SK-N-SH (cell line): ENCODE measurements around the gene DNAH1. TPM values are rescaled to one million over a fixed set of nuclear protein-coding genes. Genes with fewer than 3 reads are reported as not detected.
A peak's percentile ranks its signal among the peaks of the same experiment; 100 is the strongest.

Source experiments
- CTCF ChIA-PET: fragments of 300-600, 350-600 bp; formaldehyde crosslinking; extraction: SDS; loops from one replicate; lab custom pipeline; 2021; lab: Yijun Ruan, JAX
- POLR2A ChIA-PET: fragments of 350-600 bp; sonication (Branson Sonifier 250); formaldehyde crosslinking; extraction: SDS; loops from one replicate; lab custom pipeline; 2020; ENCODE audit warnings: antibody characterized with exemption, inconsistent platforms; lab: Yijun Ruan, JAX
- DNase-seq: peaks from one replicate; pipeline ENCODE4 v3.0.0; 2012
- H2AFZ ChIP-seq: fragments of 200-600 bp; sonication (generic); 2 replicates; pipeline ENCODE4 v1.8.1; 2016; ENCODE audit warnings: antibody characterized with exemption, mild to moderate bottlenecking, low read depth
- H3F3A ChIP-seq: fragments of 200-600 bp; sonication (generic); replicated peaks from 2 replicates; pipeline ENCODE3; 2016; ENCODE audit warnings: antibody characterized with exemption, mild to moderate bottlenecking; ENCODE audit not compliant: insufficient read depth
- H3K27ac ChIP-seq, 2 experiments: fragments of 200-500 bp in 1 of 2; fragments of 200-600 bp in 1 of 2; sonication (Bioruptor generic) in 1 of 2; sonication (generic), shearing (Covaris generic) in 1 of 2; 2 replicates each; pipeline versions ENCODE4 v1.5.1 to v1.6.1; 2014 to 2016; ENCODE audit warnings: low read depth in 2 of 2, inconsistent platforms in 1 of 2, low read length in 1 of 2, mild to moderate bottlenecking in 1 of 2, mixed read lengths in 1 of 2
- H3K27me3 ChIP-seq: fragments of 200-600 bp; sonication (generic), shearing (Covaris generic); 2 replicates; pipeline ENCODE4 v1.6.1; 2016; ENCODE audit warnings: mixed run types; ENCODE audit not compliant: insufficient read depth
- H3K36me3 ChIP-seq, 2 experiments: fragments of 200-500 bp in 1 of 2; fragments of 200-600 bp in 1 of 2; sonication (Bioruptor generic) in 1 of 2; sonication (generic) in 1 of 2; replicated peaks in 1 of 2; 2 replicates each; pipeline versions ENCODE3 to v1.5.1; 2014 to 2016; ENCODE audit warnings: low read length in 1 of 2, mild to moderate bottlenecking in 1 of 2; ENCODE audit not compliant: insufficient read depth in 2 of 2, control insufficient read depth in 1 of 2
- H3K4me1 ChIP-seq, 2 experiments: fragments of 200-500 bp in 1 of 2; fragments of 200-600 bp in 1 of 2; sonication (Bioruptor generic) in 1 of 2; sonication (generic), shearing (Covaris generic) in 1 of 2; 2 replicates each; pipeline versions ENCODE4 v1.5.1 to v1.6.1; 2014 to 2016; ENCODE audit warnings: low read depth in 1 of 2, low read length in 1 of 2, mixed run types in 1 of 2; ENCODE audit not compliant: insufficient read depth in 2 of 2, control insufficient read depth in 1 of 2
- H3K4me2 ChIP-seq: fragments of 200-600 bp; sonication (generic), shearing (Covaris generic); 2 replicates; pipeline ENCODE4 v1.6.1; 2017; ENCODE audit warnings: mixed run types
- H3K4me3 ChIP-seq, 2 experiments: fragments of 200-500 bp in 1 of 2; fragments of 200-600 bp in 1 of 2; sonication (Bioruptor generic) in 1 of 2; sonication (generic), shearing (Covaris generic) in 1 of 2; 2 replicates each; pipeline versions ENCODE4 v1.5.1 to v1.8.1; 2014 to 2016; ENCODE audit warnings: low read depth in 2 of 2, inconsistent platforms in 1 of 2, low read length in 1 of 2, mild to moderate bottlenecking in 1 of 2, mixed read lengths in 1 of 2, moderate library complexity in 1 of 2
- H3K79me2 ChIP-seq: fragments of 200-600 bp; sonication (generic); 2 replicates; pipeline ENCODE4 v1.8.1; 2017; ENCODE audit warnings: mild to moderate bottlenecking; ENCODE audit not compliant: insufficient read depth
- H3K9ac ChIP-seq: fragments of 200-600 bp; sonication (generic); 2 replicates; pipeline ENCODE4 v1.6.1; 2017; ENCODE audit warnings: mixed run types
- H3K9me2 ChIP-seq: fragments of 200-600 bp; sonication (generic); 2 replicates; pipeline ENCODE4 v1.6.1; 2017; ENCODE audit warnings: mixed run types
- H3K9me3 ChIP-seq: fragments of 200-600 bp; sonication (generic); 2 replicates; pipeline ENCODE4 v1.6.1; 2017; ENCODE audit warnings: mixed run types, mild to moderate bottlenecking, moderate library complexity
- H4K20me1 ChIP-seq: fragments of 200-600 bp; sonication (generic); 2 replicates; pipeline ENCODE4 v1.6.1; 2017; ENCODE audit warnings: mild to moderate bottlenecking, mixed run types; ENCODE audit not compliant: insufficient read depth
- ELF1 ChIP-seq: IDR thresholded peaks from 2 replicates; pipeline ENCODE4 v1.4.0; 2012
- FOSL2 ChIP-seq: IDR thresholded peaks from 2 replicates; pipeline ENCODE4 v1.4.0; 2012; ENCODE audit warnings: low read depth, mild to moderate bottlenecking, moderate library complexity, borderline replicate concordance
- FOXJ3 ChIP-seq: sonication (generic); formaldehyde crosslinking; IDR thresholded peaks from 2 replicates; pipeline ENCODE4 v1.5.1; 2020; ENCODE audit warnings: mild to moderate bottlenecking, missing genetic modification reagents
- GATA2 ChIP-seq: sonication (generic); formaldehyde crosslinking; IDR thresholded peaks from 2 replicates; pipeline ENCODE4 v1.5.0; 2020; ENCODE audit warnings: mild to moderate bottlenecking, missing genetic modification reagents
- MXI1 ChIP-seq: IDR thresholded peaks from 2 replicates; pipeline ENCODE4 v1.6.1; 2012; ENCODE audit warnings: mild to moderate bottlenecking, low read depth, low read length, improper control_type of control experiment
- NRF1 ChIP-seq: IDR thresholded peaks from 2 replicates; pipeline ENCODE4 v1.6.1; 2012; ENCODE audit warnings: low read depth, mild to moderate bottlenecking, low read length
- PBX3 ChIP-seq: IDR thresholded peaks from 2 replicates; pipeline ENCODE4; 2012
- RCOR1 ChIP-seq: fragments of 150-350 bp; IDR thresholded peaks from 2 replicates; pipeline ENCODE4 v1.6.1; 2017; ENCODE audit warnings: antibody characterized with exemption, low read length
- USF1 ChIP-seq: IDR thresholded peaks from 2 replicates; pipeline ENCODE4 v1.4.0; 2012; ENCODE audit warnings: low read depth, borderline replicate concordance
- ZBTB33 ChIP-seq: IDR thresholded peaks from 2 replicates; pipeline ENCODE4 v1.4.0; 2012; ENCODE audit warnings: low read depth, borderline replicate concordance
- WGBS: methylation state at CpG from one replicate; pipeline ENCODE4 v1.1.6; 2017; ENCODE audit warnings: low lambda C conversion rate; 5-methylcytosine and 5-hydroxymethylcytosine counted together
- polyA plus RNA-seq, 3 experiments: library from polyadenylated mRNA; depleted of rRNA; stranded (reverse); fragments of >200 nt; gene quantifications; 2 replicates each; pipeline ENCODE4 v1.2.3, GENCODE V29; 2012

Gene DNAH1
- polyA plus RNA-seq, 1 of the 3 experiments (the other 2 are of a cell fraction): 5.1 TPM

GRCh38 chr3:52311576-52312119 is 4.5 kb upstream of the DNAH1 start:
- Histone ChIP-seq H3K4me1 (peaks cover 24 to 92% of the 10 kb centered on the region in 2 experiments), H3K27me3 (no peaks in the 10 kb centered on the region), H4K20me1 (no peaks in the 10 kb centered on the region), H3F3A (no peaks in the 10 kb centered on the region), H3K4me3 (no peak overlapping the region), H3K36me3 (no peaks in the 10 kb centered on the region), H3K27ac (peak overlapping the region in 1 of 2 experiments; percentile 97; a peak in 2 of 4 replicates), H3K9me2 (no peaks in the 10 kb centered on the region), H3K9me3 (no peaks in the 10 kb centered on the region), H3K4me2 (no peak overlapping the region), H2AFZ (no peak overlapping the region), H3K9ac (no peak overlapping the region), H3K79me2 (no peaks in the 10 kb centered on the region)
- POLR2A ChIA-PET: interaction anchor here (1.0 to 1.5 kb wide), 2 partner anchors 13 to 34 kb away, joined by 3 to 7 read pairs; no protein-coding TSS in a partner anchor
- 53% methylated on average over 6 of the region's 9 CpGs for WGBS
- TF ChIP-seq NRF1 (no peak), GATA2 (CRISPR knock-in tag) (no peak), MXI1 (no peak; the same call in 1 of the 2 replicates), ELF1 (no peak), ZBTB33 (no peak), FOXJ3 (CRISPR knock-in tag) (no peak), PBX3 (no peak), RCOR1 (peak; percentile 17; the same call in 1 of the 2 replicates), USF1 (no peak)
- CTCF ChIA-PET: interaction anchor here (0.9 to 2.9 kb wide), 4 partner anchors 12 to 316 kb away, joined by 3 to 25 read pairs (median 12); partner anchors contain the start of gene RPL29
- DNase-seq: peak; percentile 93

GRCh38 chr3:52313188-52313773 is 2.8 kb upstream of the DNAH1 start:
- Histone ChIP-seq H3K9me3 (no peaks in the 10 kb centered on the region), H3F3A (no peaks in the 10 kb centered on the region), H3K36me3 (no peaks in the 10 kb centered on the region), H3K27me3 (no peaks in the 10 kb centered on the region), H3K4me3 (no peak overlapping the region), H3K79me2 (no peaks in the 10 kb centered on the region), H3K4me2 (peak overlapping the region; percentile 44; the same call in 1 of the 2 replicates), H4K20me1 (no peaks in the 10 kb centered on the region), H3K4me1 (peaks cover 24 to 88% of the 10 kb centered on the region in 2 experiments), H2AFZ (peak overlapping the region; percentile 43; the same call in 1 of the 2 replicates), H3K9me2 (no peaks in the 10 kb centered on the region), H3K9ac (peak overlapping the region; percentile 29; the same call in 1 of the 2 replicates), H3K27ac (peak overlapping the region; percentile 61 to 85)
- CTCF ChIA-PET: interaction anchor here (1.6 to 3.2 kb wide), 3 partner anchors 26 to 93 kb away, joined by 3 to 21 read pairs (median 19); no protein-coding TSS in a partner anchor
- 86% methylated on average over 2 of the region's 2 CpGs for WGBS
- no peak for TF ChIP-seq FOSL2
- no peak for DNase-seq
- POLR2A ChIA-PET: no interaction called here
